Gastrocnemius medialis (tissue), 4 donors: Measurements from ENCODE around the gene SLC17A9. TPM values are rescaled to one million over a fixed set of nuclear protein-coding genes. Genes with fewer than 3 reads are reported as not detected.

Experiments used
- ATAC-seq, 2 donors: fragments of 150-250 bp; one replicate each; pipeline ENCODE4 v1.9.1; 2016
- DNase-seq, 2 donors: peaks; one replicate each; pipeline ENCODE4 v3.0.0-alpha.2; 2019
- H3K27ac ChIP-seq, 4 donors: fragments of 200-600 bp; sonication (generic); 1 replicate in 1 of 4; 2 replicates in 3 of 4; pipeline ENCODE4 v1.5.1; 2016 to 2018; ENCODE audit warnings: mild to moderate bottlenecking in 2 of 4, moderate library complexity in 1 of 4
- H3K27me3 ChIP-seq, 3 donors: fragments of 200-600 bp; sonication (generic) in 2 of 3; 1 replicate in 1 of 3; 2 replicates in 2 of 3; pipeline versions ENCODE4 v1.5.1 to v1.6.0; 2016 to 2019; ENCODE audit warnings: mild to moderate bottlenecking in 1 of 3, moderate library complexity in 1 of 3
- H3K36me3 ChIP-seq, 2 donors: fragments of 200-600 bp; sonication (generic) in 1 of 2; one replicate each; pipeline ENCODE4 v1.5.1; 2017 to 2018
- H3K4me1 ChIP-seq, 2 donors: fragments of 200-600 bp; sonication (generic) in 1 of 2; one replicate each; pipeline ENCODE4 v1.5.1; 2016 to 2017; ENCODE audit warnings: mild to moderate bottlenecking in 2 of 2
- H3K4me3 ChIP-seq, 4 donors: fragments of 200-600 bp; sonication (generic) in 3 of 4; 1 replicate in 1 of 4; 2 replicates in 3 of 4; pipeline ENCODE4 v1.5.1; 2016 to 2019; ENCODE audit warnings: mild to moderate bottlenecking in 2 of 4
- H3K9me3 ChIP-seq, 3 donors: fragments of 200-600 bp; sonication (generic) in 2 of 3; 1 replicate in 1 of 3; 2 replicates in 2 of 3; pipeline ENCODE4 v1.5.1; 2016 to 2019
- POLR2A ChIP-seq, 2 donors: fragments of 450-650 bp; IDR thresholded peaks; one replicate each; pipeline ENCODE4 v1.6.1; 2017; ENCODE audit warnings: antibody characterized with exemption in 2 of 2, mild to moderate bottlenecking in 2 of 2, moderate library complexity in 2 of 2
- in situ Hi-C, 4 donors: fragments of 200-750 bp; cut with MboI; loops; one replicate each; pipeline versions ENCODE4 v1.15.0 to v1.8.0; 2017; ENCODE audit warnings: low sequenced_read_pairs in 4 of 4
- intact Hi-C: fragments of 100-400 bp; cut with DNase I; formaldehyde crosslinking; loops from one replicate; pipeline ENCODE4 v1.15.1; 2023; ENCODE audit warnings: low total_unique reads
- total RNA-seq, 4 donors: library from RNA; depleted of rRNA; stranded (reverse); fragments of >200 nt; gene quantifications; one replicate each; pipeline versions ENCODE4 v1.1.0 to v1.2.3, GENCODE V29; 2016
- TF ChIP-seq, protein P1 (sequence below), 5 experiments: fragments of 450-650 bp in 3 of 5; fragments of 200-600 bp in 2 of 5; sonication (generic) in 2 of 5; IDR thresholded peaks in 4 of 5; conservative IDR thresholded peaks in 1 of 5; 1 replicate in 4 of 5; 2 replicates in 1 of 5; pipeline ENCODE4 v1.5.1; 2016 to 2019; ENCODE audit warnings: antibody characterized with exemption in 5 of 5, mild to moderate bottlenecking in 3 of 5, moderate library complexity in 3 of 5

The SLC17A9 gene
- total RNA-seq, 4 donors from 2014 or later: 0.55 to 2.4 (median 1.2) TPM

- in situ Hi-C loops: no loop called here
- DNase-seq: no peak
- Histone ChIP-seq H3K9me3 (no peaks in the 10 kb centered on the region), H3K27ac (no peak overlapping the region), H3K4me1 (no peaks in the 10 kb centered on the region), H3K27me3 (peaks cover 31 to 48% (median 39%) of the 10 kb centered on the region in 3 donors), H3K4me3 (no peak overlapping the region), H3K36me3 (no peaks in the 10 kb centered on the region)
- intact Hi-C loops: no loop called here
- no peak for ATAC-seq
- TF ChIP-seq POLR2A (IDR thresholded peaks at IDR 0.05): no peak
- TF ChIP-seq, protein P1, sequence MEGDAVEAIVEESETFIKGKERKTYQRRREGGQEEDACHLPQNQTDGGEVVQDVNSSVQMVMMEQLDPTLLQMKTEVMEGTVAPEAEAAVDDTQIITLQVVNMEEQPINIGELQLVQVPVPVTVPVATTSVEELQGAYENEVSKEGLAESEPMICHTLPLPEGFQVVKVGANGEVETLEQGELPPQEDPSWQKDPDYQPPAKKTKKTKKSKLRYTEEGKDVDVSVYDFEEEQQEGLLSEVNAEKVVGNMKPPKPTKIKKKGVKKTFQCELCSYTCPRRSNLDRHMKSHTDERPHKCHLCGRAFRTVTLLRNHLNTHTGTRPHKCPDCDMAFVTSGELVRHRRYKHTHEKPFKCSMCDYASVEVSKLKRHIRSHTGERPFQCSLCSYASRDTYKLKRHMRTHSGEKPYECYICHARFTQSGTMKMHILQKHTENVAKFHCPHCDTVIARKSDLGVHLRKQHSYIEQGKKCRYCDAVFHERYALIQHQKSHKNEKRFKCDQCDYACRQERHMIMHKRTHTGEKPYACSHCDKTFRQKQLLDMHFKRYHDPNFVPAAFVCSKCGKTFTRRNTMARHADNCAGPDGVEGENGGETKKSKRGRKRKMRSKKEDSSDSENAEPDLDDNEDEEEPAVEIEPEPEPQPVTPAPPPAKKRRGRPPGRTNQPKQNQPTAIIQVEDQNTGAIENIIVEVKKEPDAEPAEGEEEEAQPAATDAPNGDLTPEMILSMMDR (IDR thresholded peaks at IDR 0.05 in 4 of 5, conservative IDR thresholded peaks at IDR 0.05 in 1 of 5): no peak
Measured at GRCh38 chr20:62991196-62991807, 38.8 kb downstream of the SLC17A9 start.

DNA sequence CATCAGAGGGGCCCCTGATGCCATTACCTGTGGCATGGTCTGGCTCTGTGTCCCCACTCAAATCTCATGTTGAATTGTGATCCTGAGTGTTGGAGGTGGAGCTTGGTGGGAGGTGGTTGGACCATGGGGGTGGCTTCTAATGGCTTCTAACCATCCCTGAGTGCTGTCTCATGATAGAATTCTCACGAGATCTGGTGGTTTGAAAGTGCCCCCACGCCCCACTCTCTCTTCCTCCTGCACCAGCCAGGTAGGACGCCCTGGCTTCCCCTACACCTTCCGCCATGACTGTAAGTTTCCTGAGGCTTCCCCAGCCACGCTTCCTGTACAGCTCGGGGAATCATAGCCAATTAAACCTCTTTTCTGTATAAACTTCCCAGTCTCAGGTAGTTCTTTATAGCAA is 39.4 kb downstream of the SLC17A9 start:
- Histone ChIP-seq H3K4me3 (no peak overlapping the region), H3K36me3 (no peaks in the 10 kb centered on the region), H3K27me3 (peaks cover 34 to 47% (median 39%) of the 10 kb centered on the region in 3 donors), H3K9me3 (no peaks in the 10 kb centered on the region), H3K4me1 (no peaks in the 10 kb centered on the region), H3K27ac (no peak overlapping the region)
- intact Hi-C loops (no loop called here), in situ Hi-C loops (no loop called here)
- DNase-seq (no peak), ATAC-seq (no peak)
- TF ChIP-seq POLR2A (IDR thresholded peaks at IDR 0.05): no peak
- TF ChIP-seq, protein P1 (IDR thresholded peaks at IDR 0.05 in 4 of 5, conservative IDR thresholded peaks at IDR 0.05 in 1 of 5): no peak

DNA sequence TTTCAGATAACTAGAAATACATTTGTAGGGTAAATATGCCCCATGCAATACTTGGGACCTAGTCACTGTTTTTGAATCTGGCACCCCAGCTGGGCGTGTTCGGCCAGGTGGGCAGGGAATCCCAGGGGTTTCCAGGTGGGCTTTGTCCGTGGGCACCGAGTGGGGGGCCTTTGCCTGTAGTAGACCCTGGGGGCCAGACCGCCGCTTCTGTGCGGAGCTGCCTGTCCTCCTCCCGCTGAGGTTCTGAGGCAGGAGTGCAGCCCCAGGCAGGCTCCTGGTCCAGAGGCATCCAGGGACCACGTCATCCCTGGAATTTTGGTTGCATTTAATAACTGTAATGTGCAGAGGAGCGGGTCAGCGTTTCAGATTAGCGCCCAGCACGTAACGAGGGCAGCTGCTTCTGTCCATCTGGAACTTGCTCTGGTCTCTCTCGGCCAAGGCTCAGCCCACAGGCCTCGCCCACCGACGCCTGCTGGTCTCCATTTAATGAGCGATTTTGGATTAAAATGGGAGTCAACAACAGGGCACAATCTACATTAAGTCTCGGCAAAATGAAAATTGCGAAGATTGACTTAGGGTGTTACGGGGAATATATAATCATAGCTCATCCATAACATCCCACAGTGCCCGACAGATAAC is 41.5 kb downstream of the SLC17A9 start:
- DNase-seq (no peak), ATAC-seq (no peak)
- no peaks in the 10 kb centered on the region for H3K9me3 ChIP-seq
- no peak overlapping the region for H3K27ac ChIP-seq
- H3K27me3 ChIP-seq: peaks cover 22 to 44% (median 36%) of the 10 kb centered on the region in 3 donors
- H3K4me1 ChIP-seq: no peaks in the 10 kb centered on the region
- intact Hi-C loops: no loop called here
- TF ChIP-seq, protein P1 (IDR thresholded peaks at IDR 0.05 in 4 of 5, conservative IDR thresholded peaks at IDR 0.05 in 1 of 5): no peak
- no peak for TF ChIP-seq POLR2A (IDR thresholded peaks at IDR 0.05)
- no peak overlapping the region for H3K4me3 ChIP-seq
- H3K36me3 ChIP-seq: no peaks in the 10 kb centered on the region
- in situ Hi-C loops: no loop called here

DNA sequence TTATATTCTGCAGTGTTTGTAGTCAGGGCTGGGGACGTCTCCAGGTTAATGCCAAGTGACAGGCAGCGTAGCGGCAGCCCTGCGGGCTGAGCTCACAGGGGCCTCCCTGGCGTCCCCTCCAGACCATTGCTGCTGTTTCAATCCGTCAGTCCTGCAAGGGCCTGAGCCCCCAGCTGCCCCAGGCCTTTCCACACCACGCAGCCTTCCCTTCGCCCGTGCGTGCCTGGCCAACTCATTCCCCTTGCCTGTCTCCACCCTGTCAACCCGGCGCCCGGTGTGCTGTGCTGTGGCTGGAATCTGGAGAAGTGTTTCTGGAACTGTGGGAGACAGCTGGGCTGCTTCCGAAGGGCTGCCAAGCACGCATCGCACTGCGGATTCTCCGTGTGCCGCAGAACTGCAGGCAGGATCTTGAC is 42.4 kb downstream of the SLC17A9 start:
- in situ Hi-C loops: no loop called here
- Histone ChIP-seq H3K4me1 (no peaks in the 10 kb centered on the region), H3K36me3 (no peaks in the 10 kb centered on the region), H3K27me3 (peaks cover 16 to 39% (median 36%) of the 10 kb centered on the region in 3 donors), H3K9me3 (no peaks in the 10 kb centered on the region), H3K4me3 (no peak overlapping the region), H3K27ac (no peak overlapping the region)
- no peak for DNase-seq
- intact Hi-C loops: no loop called here
- ATAC-seq: no peak
- no peak for TF ChIP-seq POLR2A (IDR thresholded peaks at IDR 0.05)
- TF ChIP-seq, protein P1 (IDR thresholded peaks at IDR 0.05 in 4 of 5, conservative IDR thresholded peaks at IDR 0.05 in 1 of 5): no peak
